HG02970 (cell line): ENCODE measurements around the gene ANKRD22.

Source experiments
- ATAC-seq: cut with Tn5 transposase; IDR thresholded peaks from one replicate; pipeline ENCODE4 v1.9.1; 2021; ENCODE audit warnings: mild to moderate bottlenecking, moderate library complexity, moderate number of reproducible peaks; ENCODE audit not compliant: unreplicated experiment, low FRiP score

Gene ANKRD22

DNA sequence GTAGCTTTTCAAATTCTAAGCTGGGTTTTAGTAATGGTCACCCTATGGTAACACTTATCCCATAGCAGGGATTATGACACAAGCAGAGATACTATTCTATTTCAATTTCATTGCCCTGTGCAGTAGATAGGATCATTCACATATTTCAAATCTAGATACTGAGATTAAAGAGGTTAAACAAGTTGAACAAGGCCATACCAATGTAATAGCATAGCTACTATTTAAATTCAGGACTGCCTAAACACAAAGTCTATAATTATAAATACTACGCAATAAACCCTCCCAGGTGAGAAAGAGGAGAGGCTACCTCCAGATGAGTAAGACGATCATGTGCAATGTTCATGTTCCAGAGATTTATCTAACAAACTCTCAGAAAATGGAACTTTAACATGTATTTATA is 48.0 kb downstream of the ANKRD22 start:
- ATAC-seq: no peak

DNA sequence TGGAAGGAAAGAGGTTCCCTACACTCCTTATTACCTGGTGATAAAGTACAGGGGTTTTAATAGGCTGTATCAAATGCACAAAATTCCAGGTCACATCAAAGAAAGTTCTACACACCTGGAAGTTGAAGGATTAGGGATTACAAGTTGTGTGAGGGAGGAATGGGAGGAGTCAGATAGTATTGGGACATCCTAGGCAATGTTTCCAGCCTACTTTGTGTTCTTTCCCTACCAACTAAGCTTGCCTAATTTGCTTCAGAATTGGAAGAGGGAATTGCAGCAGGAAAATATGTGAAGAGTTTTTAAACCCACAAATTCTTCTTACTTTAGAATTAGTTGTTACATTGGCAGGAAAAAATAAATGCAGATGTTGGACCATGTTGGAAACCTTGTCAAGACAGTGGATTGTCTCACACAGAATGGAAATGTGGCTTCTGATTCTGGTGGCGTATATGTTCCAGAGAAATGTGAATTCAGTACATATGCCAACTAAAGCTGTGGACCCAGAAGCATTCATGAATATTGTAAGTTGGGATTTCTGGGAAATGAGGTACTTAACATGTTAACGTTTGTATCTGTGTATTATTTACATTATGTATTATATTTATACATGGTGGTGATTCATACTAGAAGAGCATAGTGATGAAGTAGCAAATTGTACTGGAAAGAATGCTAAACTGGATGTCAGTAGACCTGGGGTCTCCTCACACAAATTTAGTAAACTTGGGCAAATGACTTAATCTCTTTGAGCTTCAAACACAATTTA is 48.9 kb downstream of the ANKRD22 start, which contains the start of gene LIPM:
TSS of gene LIPM (plus strand) at position 208 of the 763 bp plus-strand sequence. CDS start at position 375, 167 bp downstream.
- ATAC-seq: no peak

GRCh38 chr10:88800152-88801125 is 51.2 kb downstream of the ANKRD22 start:
- no peak for ATAC-seq

GRCh38 chr10:88794731-88795130 is 56.9 kb downstream of the ANKRD22 start:
- no peak for ATAC-seq

GRCh38 chr10:88793712-88794299 is 57.8 kb downstream of the ANKRD22 start:
- ATAC-seq: no peak

DNA sequence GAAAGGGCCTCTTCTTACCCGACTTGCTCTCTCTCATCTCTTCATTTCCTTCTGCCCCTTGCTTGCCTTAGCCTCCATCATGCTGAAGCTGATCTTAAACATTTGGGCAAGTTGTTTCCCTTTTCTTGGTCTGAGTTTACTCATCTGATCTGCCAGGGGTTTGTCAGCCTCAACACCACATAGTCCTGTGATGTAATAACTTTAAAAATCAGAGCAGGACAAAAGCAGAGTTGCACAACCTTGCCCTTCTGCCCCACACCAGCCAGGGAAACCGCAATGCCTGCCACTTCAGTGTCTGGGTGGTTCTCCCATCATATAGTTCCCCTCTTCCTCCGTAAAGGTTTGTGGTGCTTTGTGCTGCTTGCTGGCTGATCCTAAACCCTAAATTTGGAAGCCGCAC is 59.0 kb downstream of the ANKRD22 start:
- ATAC-seq: no peak

- no peak for ATAC-seq
These were observed 59.7 kb downstream of the ANKRD22 start for GRCh38 chr10:88791924-88792323.

GRCh38 chr10:88788924-88789323 is 62.7 kb downstream of the ANKRD22 start:
- ATAC-seq: no peak

DNA sequence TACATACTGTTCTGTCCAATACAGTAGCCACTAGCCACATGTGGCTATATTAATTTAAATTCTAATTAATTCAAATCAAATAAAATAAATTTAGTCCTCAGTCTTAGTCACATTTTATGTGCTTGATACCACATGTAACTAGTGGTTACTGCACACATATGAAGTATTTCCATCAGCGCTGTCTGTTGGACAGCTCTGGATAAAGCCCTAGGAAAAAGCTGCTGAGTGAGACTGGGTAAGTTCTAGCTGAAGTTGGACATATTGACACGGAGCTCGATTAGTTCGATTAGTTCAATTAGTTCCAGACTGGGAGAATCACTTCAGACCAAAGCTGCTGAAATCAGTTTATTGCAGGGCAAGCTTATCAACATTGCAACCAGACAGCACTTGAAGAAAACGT is 64.2 kb downstream of the ANKRD22 start:
- ATAC-seq: no peak

- ATAC-seq: no peak
These were observed 65.4 kb downstream of the ANKRD22 start for GRCh38 chr10:88786032-88786770.

DNA sequence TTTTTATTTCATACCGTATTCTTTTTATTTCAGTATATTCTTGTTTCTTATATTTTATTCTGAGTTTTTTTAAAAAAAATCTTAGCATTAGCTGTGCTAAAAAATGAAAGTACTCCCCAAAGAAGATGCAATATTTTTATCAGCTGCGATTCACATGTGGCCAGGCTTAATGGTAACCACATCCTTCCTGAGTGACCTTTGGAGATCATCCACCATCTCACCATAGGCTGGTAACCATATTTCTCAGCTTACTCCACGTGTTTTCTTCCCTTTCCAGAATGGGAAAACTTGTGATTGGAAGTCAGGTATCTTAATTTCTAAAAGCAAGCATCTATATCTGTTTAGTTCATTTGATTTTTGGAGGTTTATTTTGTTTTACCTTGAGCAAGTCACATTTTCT is 67.9 kb downstream of the ANKRD22 start:
- no peak for ATAC-seq

GRCh38 chr10:88782222-88782621 is 69.4 kb downstream of the ANKRD22 start:
- ATAC-seq: no peak

GRCh38 chr10:88781206-88781605 is 70.4 kb downstream of the ANKRD22 start:
- ATAC-seq: no peak
